ENCODE measurements around the gene RUFY4.
"Not testable (repeated sequence)": the region's sequence is repeated elsewhere in the genome, so short reads cannot be mapped to it uniquely, and the experiment has no call there.

RUFY4 gene

DNA sequence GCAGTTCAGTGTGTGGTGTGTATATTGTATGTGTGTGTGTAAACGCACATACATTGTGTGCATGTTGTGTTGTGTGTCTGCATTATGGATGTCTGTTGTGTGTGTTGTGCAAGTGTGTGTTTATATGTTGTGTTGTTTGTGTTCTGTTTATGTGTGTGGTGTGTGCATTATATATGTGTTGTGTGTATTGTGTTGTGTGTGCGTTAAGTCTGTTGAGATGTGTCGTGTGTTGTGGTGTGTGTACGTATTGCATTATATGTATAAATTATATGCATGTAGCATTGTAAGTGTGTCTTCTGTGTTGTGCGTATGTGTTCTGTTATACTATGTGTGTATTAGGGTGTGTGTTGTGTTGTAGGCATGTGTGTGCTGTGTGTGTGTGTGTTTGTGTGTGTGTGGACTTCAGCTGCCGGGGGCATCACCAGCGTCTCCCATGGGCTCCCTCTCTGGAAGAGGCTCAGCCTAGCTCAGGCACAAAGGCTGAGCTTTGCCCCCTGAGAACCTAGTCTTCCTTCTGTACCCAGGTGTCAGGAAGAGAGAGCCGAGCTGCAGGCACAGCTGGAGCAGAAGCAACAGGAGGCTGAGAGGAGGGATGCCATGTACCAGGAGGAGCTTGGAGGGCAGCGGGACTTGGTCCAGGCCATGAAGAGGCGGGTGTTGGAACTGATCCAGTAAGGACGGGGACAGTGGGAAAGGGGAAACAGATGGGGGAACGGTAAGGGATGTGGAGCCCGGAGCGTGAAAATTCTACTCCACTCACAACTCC is 13.7 kb downstream of the RUFY4 start:
- no peak for FAIRE-seq

DNA sequence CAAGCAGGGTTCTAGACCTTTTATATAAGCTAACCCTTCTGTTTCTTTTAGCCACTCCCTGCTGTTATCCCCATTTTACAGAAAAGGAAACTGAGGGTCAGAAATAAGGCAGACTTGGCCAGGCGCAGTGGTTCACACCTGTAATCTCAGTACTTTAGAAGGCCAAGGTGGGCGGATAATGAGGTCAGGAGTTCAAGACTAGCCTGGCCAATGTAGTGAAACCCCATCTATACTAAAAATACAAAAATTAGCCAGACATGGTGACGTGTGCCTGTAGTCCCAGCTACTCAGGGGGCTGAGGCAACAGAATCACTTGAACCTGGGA is 14.3 kb downstream of the RUFY4 start:
- FAIRE-seq = no peak
- DNase-seq (ENCODE audit: low spot score) = no peak

More for the DNA sequence above, 13.7 kb downstream of the RUFY4 start:
- no peak for DNase-seq (ENCODE audit: low spot score)

DNA sequence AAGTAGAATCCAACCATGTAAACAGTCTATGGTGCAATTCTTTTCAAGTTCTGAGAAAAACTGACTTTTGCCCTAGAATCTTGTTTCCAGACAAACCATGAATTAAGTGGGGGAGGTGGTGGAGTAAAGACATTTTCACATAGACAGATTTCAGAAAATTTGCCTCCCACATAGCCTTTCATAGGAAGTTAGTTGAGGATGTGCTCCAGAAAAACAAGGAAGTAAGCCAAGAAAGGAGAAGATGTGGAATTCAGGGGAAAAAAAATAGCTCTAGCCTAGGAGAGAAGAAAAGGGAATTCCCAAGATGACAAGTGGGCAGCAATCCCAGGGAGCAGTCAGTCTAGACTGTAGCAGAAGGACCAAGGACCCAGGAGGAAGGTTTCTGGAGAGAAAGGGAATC is 17.4 kb downstream of the RUFY4 start:
- no peak for FAIRE-seq
- DNase-seq (ENCODE audit: low spot score) = no peak

DNA sequence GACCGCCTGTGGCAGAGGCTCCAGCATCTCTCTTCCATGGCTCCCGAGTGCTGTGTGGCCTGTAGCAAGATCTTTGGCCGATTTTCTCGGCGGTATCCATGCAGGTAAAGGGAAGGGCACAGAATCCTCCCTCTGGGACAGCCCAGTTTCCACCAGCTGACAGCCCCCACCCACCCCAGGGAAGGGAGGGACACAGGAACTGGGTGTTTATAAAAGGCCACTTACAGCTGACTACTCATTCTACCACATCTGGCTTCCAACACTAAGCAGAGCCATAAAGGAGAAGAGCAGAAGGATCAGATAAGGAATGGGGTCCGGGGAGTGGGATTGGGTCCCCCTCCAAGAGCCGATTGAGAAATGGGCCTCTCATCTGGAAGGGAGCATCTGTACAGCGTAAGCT is 20.2 kb downstream of the RUFY4 start:
- no peak for DNase-seq (ENCODE audit: low spot score)
- FAIRE-seq = no peak

DNA sequence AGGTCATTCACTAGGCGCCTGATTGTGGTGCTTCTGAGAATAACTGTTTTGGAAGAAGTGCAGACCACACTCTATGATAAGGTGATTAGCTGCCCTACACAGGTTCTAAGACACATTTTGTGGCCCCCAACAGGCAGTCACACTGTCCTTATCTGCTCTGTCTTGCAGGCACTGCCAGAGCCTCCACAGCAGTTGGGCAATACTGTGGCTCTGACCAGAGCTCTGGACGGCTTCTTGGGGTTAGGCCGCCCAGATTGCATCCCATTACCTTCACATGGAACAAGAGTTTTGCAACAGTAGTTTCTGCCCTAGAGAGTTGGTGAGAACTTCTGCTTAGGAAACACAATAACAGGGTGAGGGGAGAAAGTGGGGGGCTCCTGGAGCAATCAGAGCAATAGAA is 22.7 kb downstream of the RUFY4 start:
- DNase-seq (ENCODE audit: low spot score) (no peak), FAIRE-seq (no peak)

DNA sequence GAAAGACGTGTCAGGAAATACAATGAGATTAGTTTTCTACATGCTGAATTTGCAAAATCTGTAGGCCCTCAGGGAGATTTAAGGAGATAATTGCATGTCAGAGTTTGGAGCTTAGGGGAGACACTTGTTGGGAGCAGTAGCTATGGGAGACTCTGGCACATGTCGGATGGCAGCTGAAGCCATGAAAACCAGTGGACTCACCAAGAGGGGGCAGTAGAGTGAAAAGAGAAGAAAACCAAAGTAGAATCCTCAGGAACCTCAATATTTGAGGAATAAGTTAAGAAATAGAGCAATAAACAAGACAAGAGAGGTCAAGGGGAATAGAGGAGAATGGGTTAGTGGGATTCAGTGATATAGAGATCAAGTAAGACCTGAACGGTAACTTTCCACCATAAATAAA is 24.8 kb downstream of the RUFY4 start:
- DNase-seq (ENCODE audit: low spot score) (no peak), FAIRE-seq (no peak)

DNA sequence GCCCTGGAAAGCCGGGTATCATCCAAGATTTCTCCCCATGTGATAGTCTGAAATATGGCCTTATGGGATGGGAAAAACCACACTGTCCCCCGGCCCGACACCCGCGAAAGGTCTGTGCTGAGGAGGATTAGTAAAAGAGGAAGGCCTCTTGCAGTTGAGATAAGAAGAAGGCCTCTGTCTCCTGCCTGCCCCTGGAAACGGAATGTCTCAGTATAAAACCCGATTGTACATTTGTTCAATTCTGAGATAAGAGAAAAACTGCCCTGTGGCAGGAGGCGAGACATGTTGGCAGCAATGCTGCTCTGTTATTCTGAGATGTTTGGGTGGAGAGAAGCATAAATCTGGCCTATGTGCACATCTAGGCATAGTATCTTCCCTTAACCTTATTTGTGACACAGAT is 26.8 kb downstream of the RUFY4 start:
- DNase-seq (ENCODE audit: low spot score) (no peak), FAIRE-seq (no peak)

DNA sequence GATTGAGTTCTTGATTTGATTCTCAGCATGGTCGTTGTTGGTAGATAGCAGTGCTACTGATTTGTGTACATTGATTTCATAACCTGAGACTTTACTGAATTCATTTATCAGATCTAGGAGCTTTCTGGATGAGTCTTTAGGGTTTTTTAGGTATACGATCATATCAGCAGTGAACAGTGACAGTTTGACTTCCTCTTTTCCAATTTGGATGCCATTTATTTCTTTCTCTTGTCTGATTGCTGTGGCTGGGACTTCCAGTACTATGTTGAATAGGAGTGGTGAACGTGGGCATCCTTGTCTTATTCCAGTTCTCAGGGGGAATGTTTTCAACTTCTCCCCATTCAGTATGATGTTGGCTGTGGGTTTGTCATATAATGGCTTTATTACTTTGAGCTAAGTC is 28.9 kb downstream of the RUFY4 start:
- DNase-seq (ENCODE audit: low spot score) (no peak), FAIRE-seq (no peak)

DNA sequence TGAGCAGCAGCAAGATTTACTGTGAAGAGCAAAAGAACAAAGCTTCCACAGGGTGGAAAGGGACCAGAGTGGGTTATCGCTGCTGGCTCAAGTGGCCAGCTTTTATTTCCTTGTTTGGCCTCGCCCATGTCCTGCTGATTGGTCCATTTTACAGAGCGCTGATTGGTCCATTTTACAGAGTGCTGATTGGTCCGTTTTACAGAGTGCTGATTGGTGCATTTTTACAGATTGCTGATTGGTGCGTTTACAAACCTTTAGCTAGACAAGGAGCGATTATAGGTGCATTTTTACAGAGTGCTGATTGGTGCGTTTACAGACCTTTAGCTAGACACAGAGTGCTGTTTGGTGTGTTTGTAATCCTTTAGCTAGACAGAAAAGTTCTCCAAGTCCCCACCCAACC is 39.8 kb downstream of the RUFY4 start:
- FAIRE-seq; DNase-seq (ENCODE audit: low spot score): not testable (repeated sequence)

DNA sequence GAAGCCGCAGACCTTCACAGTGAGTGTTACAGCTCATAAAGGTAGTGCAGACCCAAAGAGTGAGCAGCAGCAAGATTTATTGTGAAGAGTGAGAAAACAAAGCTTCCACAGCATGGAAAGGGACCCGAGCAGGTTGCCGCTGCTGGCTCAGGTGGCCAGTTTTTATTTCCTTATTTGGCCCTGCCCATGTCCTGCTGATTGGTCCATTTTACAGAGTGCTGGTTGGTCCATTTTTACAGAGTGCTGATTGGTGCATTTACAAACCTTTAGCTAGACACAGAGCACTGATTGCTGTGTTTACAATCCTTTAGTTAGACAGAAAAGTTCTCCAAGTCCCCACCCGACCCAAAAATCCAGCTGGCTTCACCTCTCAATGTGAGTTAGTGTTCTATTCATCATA is 52.7 kb downstream of the RUFY4 start:
- FAIRE-seq; DNase-seq (ENCODE audit: low spot score): not testable (repeated sequence)

DNA sequence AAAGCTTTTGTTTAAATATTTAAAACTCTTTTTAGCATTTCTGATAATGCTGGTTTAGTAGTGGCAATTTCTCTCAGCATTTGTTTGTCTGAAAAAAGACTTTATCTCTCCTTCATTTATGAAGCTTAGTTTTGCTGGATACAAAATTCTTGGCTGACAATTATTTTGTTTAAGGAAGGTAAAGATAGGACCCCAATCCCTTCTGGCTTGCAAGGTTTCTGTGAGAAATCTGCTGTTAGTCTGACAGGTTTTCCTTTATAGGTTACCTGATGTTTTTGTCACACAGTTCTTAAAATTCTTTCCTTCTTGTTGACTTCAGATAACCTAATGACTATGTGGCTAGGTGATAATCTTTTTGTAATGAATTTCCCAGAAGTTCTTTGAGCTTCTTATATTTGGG is 53.2 kb downstream of the RUFY4 start:
- DNase-seq (ENCODE audit: low spot score); FAIRE-seq: not testable (repeated sequence)

DNA sequence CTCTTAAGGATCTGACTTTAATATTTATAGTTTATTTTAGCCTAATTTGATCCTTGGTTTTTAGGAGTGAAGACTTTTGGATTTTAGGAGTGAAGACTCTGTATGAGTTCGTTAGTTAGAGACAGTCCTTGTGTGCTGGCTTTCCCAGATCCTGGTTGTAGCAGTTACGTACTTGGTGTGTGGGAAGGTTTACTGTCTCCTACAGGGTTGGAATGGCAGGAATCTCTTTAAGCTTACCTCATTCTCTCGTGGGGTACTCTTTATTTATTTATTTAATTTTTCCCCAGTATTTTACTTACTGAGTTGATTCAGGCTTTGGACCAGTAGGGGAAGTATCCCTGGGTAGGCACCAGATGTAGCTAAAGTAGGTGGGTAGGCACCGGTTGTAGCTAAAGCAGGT is 54.9 kb downstream of the RUFY4 start:
- FAIRE-seq (no peak), DNase-seq (ENCODE audit: low spot score) (no peak)

DNA sequence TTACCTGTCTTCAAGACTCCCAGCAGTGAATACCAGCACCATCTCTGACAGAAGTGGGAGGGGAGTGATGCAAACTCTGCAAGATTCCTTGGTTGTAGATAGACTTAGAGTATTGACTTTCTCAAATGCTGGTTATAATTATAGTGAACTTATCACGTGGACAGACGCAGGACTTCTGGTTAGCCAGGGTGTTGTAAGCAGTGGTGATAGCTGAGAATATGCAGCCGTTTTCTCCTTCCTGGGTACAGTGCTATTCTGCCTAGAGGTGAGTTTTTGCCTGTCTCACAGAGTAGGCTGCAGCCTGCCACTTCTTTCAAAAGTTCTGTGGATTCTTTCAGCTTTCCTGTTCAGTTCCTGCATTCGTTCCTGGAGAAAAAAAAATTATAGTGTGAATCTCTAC is 56.0 kb downstream of the RUFY4 start:
- no peak for DNase-seq (ENCODE audit: low spot score)
- FAIRE-seq = no peak

DNA sequence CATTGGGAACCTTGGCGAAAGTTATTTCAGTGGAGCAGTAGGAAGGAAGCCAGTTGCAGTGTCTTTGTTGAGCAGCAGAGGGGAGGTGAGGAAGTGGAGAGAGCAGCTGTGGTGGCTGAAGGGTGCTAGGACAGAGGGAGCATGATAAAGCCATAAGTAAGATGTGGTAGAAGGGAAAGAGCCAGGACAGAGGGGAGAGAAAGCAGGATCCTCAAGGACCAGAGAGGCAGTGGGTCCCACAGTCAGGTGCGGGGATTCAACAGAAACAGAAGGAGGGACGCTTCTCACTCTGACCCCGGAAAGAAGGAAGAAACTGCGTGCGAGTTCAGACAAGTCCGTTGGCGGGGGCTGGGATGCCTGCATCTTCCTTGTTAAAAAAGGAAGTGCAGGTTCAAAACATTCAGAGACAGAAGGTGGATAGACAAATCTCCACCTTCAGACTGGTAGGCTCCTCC is 56.6 kb downstream of the RUFY4 start, which contains the start of gene CXCR2:
TSS of gene CXCR2 (plus strand) at position 403 of the 455 bp plus-strand sequence. CDS start 8,774 bp downstream, outside the sequence.
- DNase-seq (ENCODE audit: low spot score) (no peak), FAIRE-seq (no peak)

DNA sequence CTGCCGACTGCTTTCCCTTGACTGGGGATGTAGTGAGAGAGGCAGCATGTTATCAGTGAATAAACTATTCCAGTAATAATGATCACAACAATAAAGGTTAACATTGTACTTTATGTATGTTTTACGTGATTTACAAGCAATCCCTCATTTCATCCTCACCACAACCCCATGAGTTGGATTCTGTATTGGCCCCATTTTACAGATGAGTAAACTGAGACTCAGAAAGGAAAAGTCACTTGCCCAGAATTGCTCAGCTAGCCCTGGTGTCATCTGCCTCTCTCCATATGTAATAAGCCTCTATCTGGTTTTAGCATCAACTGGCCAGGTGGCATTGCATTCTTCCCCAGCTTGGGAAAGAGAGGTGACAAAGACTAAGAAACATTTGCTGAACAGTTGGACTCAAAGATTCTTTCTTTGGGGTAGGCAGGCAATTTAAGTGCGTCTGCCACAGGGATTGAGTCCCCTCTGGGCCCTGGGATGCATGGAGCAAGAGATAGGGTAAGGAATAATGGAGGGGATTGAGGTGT is 58.9 kb downstream of the RUFY4 start:
- no peak for DNase-seq (ENCODE audit: low spot score)
- FAIRE-seq = no peak

DNA sequence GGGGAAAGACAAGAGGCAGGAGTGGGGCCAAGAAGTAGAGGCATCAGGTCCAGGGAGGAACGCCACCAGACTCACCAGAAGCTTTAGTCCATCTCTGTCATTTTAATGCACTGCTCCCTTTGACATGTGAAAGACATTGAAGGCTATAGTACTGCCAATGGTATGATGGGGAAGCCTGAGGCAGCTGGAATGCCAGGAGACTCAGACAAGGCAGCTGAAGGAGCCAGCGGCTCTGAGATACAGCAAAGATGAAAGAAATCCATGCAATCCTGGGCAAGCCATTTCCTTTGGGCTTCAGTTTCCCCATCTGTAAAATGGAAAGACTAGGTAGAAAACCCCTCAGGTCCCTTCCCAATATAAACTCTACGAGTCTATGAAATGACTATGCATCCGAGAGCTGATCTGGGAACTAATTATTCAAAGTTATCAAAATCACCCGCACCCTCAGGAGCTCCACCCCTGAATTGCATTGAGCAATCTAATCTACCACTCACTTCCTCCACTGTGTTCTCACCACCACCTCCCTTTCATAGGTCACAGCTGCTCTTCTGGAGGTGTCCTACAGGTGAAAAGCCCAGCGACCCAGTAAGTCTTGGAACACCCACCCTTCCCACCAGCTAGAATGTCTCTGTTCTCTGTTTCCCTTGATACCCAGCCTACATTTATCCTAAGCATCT is 59.9 kb downstream of the RUFY4 start:
- no peak for FAIRE-seq
- DNase-seq (ENCODE audit: low spot score) = no peak

DNA sequence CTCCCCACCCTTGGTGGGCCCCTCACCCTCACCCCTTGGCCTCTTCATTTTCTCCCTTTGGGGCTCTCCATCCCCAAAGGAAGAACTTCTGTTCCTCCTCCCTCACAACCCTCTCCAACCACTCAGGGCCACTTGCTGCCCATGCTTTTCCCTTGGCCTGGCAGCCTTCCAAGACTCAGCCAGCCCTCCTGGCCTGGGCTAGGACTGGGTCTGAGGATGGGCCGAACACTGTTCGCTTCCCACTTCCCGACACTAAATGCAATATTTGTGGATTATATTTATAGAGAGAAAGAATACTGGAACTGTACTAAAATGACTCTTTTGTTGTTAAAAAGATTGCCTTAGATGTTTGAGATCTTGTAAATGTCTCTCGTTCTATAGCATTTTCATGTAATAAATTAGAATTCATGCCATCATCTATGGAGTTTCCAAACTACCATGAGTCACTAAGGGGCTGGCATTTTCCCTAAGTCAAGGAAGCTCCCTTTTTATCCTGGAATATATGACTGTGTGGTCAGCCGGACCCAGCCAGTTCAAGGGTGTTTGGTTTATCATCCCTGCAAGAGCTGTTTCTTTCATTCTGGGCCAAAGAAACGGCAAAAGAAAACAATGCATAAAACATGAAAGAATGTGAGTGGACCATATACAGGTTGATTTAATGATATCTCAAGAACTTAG is 60.5 kb downstream of the RUFY4 start:
- no peak for FAIRE-seq
- no peak for DNase-seq (ENCODE audit: low spot score)

DNA sequence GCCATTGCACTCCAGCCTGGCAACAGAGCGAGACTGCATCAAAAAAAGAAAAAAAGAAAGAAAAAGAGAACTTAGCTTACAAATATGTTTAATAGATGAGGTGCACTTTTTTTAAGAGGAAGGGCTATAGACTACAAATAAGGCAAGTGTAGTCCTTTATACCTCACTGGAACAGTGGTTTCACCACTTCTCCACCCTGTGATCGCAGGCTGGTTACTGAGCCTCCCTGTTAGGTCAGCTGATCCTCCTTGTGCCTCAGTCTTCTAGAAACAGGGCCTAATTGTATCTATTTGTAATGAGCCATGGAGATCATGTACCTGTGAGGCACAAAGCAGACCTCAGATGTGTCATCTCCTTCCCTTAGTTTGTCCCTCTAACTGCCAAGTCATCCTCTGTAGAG is 61.3 kb downstream of the RUFY4 start:
- no peak for FAIRE-seq
- no peak for DNase-seq (ENCODE audit: low spot score)

DNA sequence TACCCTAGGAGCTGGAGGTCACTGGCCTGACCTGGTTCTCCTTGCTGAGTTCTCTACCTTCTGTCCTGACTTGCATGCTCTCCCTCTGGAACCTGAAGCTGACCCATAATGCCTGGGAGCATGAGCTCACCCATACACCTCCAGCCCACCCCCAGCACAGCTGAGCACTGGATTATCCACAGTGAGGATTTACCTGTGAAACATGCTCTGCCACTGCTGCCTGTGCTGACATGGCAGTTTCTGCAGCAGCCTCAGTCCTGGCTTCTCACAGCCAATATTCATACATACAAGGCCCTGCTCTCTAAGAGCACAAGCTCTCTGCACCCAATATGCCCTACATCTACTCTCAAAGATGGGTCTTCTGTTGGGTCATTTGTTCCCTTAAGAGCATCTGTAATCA is 61.8 kb downstream of the RUFY4 start:
- no peak for FAIRE-seq
- DNase-seq (ENCODE audit: low spot score) = no peak

DNA sequence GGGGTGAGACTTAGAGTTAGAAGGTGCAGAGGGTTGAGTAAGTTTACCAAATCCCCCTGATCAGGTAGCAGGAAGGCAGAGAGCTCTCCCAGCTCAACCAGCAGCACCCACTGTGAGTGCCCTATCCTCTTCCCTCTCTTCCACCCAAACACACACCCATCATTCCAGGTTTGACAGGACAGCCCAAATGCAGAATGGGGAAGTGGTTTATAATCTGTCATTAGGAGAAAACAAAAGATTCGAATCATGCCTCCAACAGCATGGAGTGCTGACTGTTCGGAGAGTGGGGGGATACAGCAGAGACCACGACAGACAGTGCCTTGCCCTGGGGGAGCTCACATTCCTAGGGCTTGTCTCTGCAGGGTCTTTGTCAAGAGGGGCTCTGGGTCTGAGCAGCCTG is 68.5 kb downstream of the RUFY4 start:
- FAIRE-seq = no peak
- DNase-seq (ENCODE audit: low spot score) = no peak

DNA sequence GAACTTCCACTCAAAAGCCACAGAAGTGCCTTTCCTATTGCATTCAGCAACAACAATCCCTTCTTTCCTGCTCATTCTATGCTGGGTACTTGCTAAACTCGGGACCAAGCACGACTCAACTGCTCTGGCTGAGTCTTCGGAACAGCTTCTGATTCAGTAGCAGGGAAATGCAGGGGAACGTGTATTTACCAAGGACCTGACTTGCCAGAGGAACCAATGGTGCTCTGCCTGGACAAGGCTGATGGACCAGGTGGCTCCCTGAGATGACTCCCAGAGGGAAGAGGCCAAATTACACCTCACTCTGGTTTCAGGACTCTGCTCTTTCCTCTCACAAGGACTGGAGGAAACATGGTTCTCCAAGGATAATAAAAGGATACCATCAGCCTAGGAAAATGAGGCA is 69.0 kb downstream of the RUFY4 start:
- FAIRE-seq = no peak
- DNase-seq (ENCODE audit: low spot score) = no peak
